AG10803 (cell line): ENCODE results near the gene RPGRIP1L.

Experiments
- DNase-seq: peaks from one replicate; pipeline ENCODE4 v3.0.0; 2010; ENCODE audit warnings: low read depth
- H3K4me3 ChIP-seq: 2 replicates; pipeline ENCODE4 v1.5.1; 2011; ENCODE audit warnings: mild to moderate bottlenecking, low read length, control low read depth
- CTCF ChIP-seq: conservative IDR thresholded peaks from 2 replicates; pipeline ENCODE4 v1.5.1; 2011; ENCODE audit warnings: mild to moderate bottlenecking, low read length, control low read depth, inconsistent platforms

RPGRIP1L gene

GRCh38 chr16:53631236-53632025 is 72.2 kb downstream of the RPGRIP1L start:
- TF ChIP-seq CTCF: no peak
- H3K4me3 ChIP-seq: no peak overlapping the region
- DNase-seq: no peak

- DNase-seq: no peak
- no peak for TF ChIP-seq CTCF
- H3K4me3 ChIP-seq: no peak overlapping the region
Measured at GRCh38 chr16:53629607-53630312, 73.9 kb downstream of the RPGRIP1L start.

GRCh38 chr16:53629151-53629550 is 74.5 kb downstream of the RPGRIP1L start:
- TF ChIP-seq CTCF: no peak
- H3K4me3 ChIP-seq: no peak overlapping the region
- no peak for DNase-seq

- no peak overlapping the region for H3K4me3 ChIP-seq
- no peak for TF ChIP-seq CTCF
- DNase-seq: no peak
Measured at GRCh38 chr16:53626811-53627210, 76.8 kb downstream of the RPGRIP1L start.

- no peak for TF ChIP-seq CTCF
- no peak for DNase-seq
- H3K4me3 ChIP-seq: no peak overlapping the region
Measured at GRCh38 chr16:53626161-53626560, 77.5 kb downstream of the RPGRIP1L start.

GRCh38 chr16:53625221-53625620 is 78.4 kb downstream of the RPGRIP1L start:
- no peak overlapping the region for H3K4me3 ChIP-seq
- DNase-seq: no peak
- no peak for TF ChIP-seq CTCF

- DNase-seq: no peak
- no peak for TF ChIP-seq CTCF
Measured at GRCh38 chr16:53622315-53622714, 81.3 kb downstream of the RPGRIP1L start.

More at GRCh38 chr16:53622315-53622714, 81.3 kb downstream of the RPGRIP1L start:
- no peak overlapping the region for H3K4me3 ChIP-seq
